Keratinocyte (primary cell): ENCODE results near the gene PTDSS2. TPM values are rescaled to one million over a fixed set of nuclear protein-coding genes. Genes with fewer than 3 reads are reported as not detected.
A peak's percentile ranks its signal among the peaks of the same experiment; 100 is the strongest.

Source experiments
- DNase-seq: peaks from one replicate; pipeline ENCODE4 v3.0.0-alpha.2; 2011; ENCODE audit warnings: low read depth, missing footprints, low spot score
- FAIRE-seq: peaks from 2 replicates; lab custom pipeline; 2011; peaks lifted over from hg19 to GRCh38; lab: Jason Lieb, UNC
- H2AFZ ChIP-seq: 2 replicates; pipeline ENCODE4 v1.6.0; 2012; ENCODE audit warnings: low read length, control low read depth, inconsistent platforms; ENCODE audit not compliant: control insufficient read depth
- H3K27ac ChIP-seq: 2 replicates; pipeline ENCODE4 v1.5.1; 2011; ENCODE audit warnings: low read length; ENCODE audit not compliant: control insufficient read depth, insufficient read depth
- H3K27me3 ChIP-seq: 3 replicates; pipeline ENCODE4 v1.6.0; 2011; ENCODE audit warnings: low read length; ENCODE audit not compliant: control insufficient read depth, insufficient read depth; ENCODE audit errors: extremely low read depth
- H3K36me3 ChIP-seq, 2 experiments: 2 replicates in 1 of 2; 3 replicates in 1 of 2; pipeline ENCODE4 v1.5.1; 2011; ENCODE audit warnings: low read length in 2 of 2, mild to moderate bottlenecking in 1 of 2; ENCODE audit not compliant: control insufficient read depth in 2 of 2, insufficient read depth in 2 of 2; ENCODE audit errors: extremely low read depth in 1 of 2
- H3K4me1 ChIP-seq: 3 replicates; pipeline ENCODE4 v1.5.1; 2011; ENCODE audit warnings: low read length; ENCODE audit not compliant: control insufficient read depth, insufficient read depth; ENCODE audit errors: extremely low read depth
- H3K4me2 ChIP-seq: 3 replicates; pipeline ENCODE4 v1.6.0; 2011; ENCODE audit warnings: low read depth, low read length; ENCODE audit not compliant: control insufficient read depth, insufficient read depth; ENCODE audit errors: extremely low read depth
- H3K4me3 ChIP-seq, 3 experiments: fragments of 200-600 bp in 1 of 3; sonication (generic) in 1 of 3; 2 replicates in 2 of 3; 3 replicates in 1 of 3; pipeline ENCODE4 v1.5.1; 2011 to 2016; ENCODE audit warnings: low read length in 3 of 3, mild to moderate bottlenecking in 3 of 3, control low read depth in 2 of 3, inconsistent platforms in 1 of 3, low read depth in 1 of 3, mixed read lengths in 1 of 3, mixed run types in 1 of 3, moderate library complexity in 1 of 3; ENCODE audit not compliant: control insufficient read depth in 2 of 3, insufficient read depth in 2 of 3; ENCODE audit errors: extremely low read depth in 1 of 3
- H3K79me2 ChIP-seq: 2 replicates; pipeline ENCODE4 v1.6.0; 2012; ENCODE audit warnings: low read length; ENCODE audit not compliant: control insufficient read depth, insufficient read depth
- H3K9ac ChIP-seq: 3 replicates; pipeline ENCODE4 v1.6.0; 2011; ENCODE audit warnings: low read length; ENCODE audit not compliant: control insufficient read depth, insufficient read depth; ENCODE audit errors: extremely low read depth
- H3K9me1 ChIP-seq: 3 replicates; pipeline ENCODE4 v1.6.0; 2011; ENCODE audit warnings: low read length; ENCODE audit not compliant: control insufficient read depth, insufficient read depth; ENCODE audit errors: extremely low read depth
- H3K9me3 ChIP-seq: 2 replicates; pipeline ENCODE4 v1.5.1; 2012; ENCODE audit warnings: low read depth, low read length; ENCODE audit not compliant: control insufficient read depth
- H4K20me1 ChIP-seq: 3 replicates; pipeline ENCODE4 v1.6.0; 2011; ENCODE audit warnings: low read length; ENCODE audit not compliant: control insufficient read depth, insufficient read depth; ENCODE audit errors: extremely low read depth
- CTCF ChIP-seq, 3 experiments: IDR thresholded peaks in 1 of 3; conservative IDR thresholded peaks in 1 of 3; optimal IDR thresholded peaks in 1 of 3; 2 replicates in 2 of 3; 3 replicates in 1 of 3; pipeline versions ENCODE3 to v1.5.1; 2011; ENCODE audit warnings: low read length in 3 of 3, mild to moderate bottlenecking in 3 of 3, moderate library complexity in 2 of 3, control low read depth in 1 of 3, inconsistent platforms in 1 of 3; ENCODE audit not compliant: insufficient read depth in 2 of 3; ENCODE audit errors: extremely low read depth in 1 of 3
- EZH2 ChIP-seq: IDR thresholded peaks from one replicate; pipeline ENCODE4 v1.6.1; 2012; ENCODE audit warnings: inconsistent platforms, mild to moderate bottlenecking, low read length, moderate library complexity
- dilution Hi-C: fragments of 300-500 bp; cut with MboI; formaldehyde crosslinking; loops from one replicate; pipeline ENCODE4 v1.7.0; 2020; ENCODE audit warnings: low sequenced_read_pairs; ENCODE audit not compliant: extremely low pct_ligation_motif_present
- polyA plus RNA-seq, 5 experiments: library from polyadenylated mRNA; depleted of rRNA in 3 of 5; stranded (reverse) in 3 of 5; stranded (forward) in 1 of 5; unstranded in 1 of 5; fragments of >200 nt; gene quantifications; 1 replicate in 1 of 5; 2 replicates in 3 of 5; 3 replicates in 1 of 5; pipeline versions ENCODE4 v1.2.1 to v1.2.3, GENCODE V29; 2011 to 2012; ENCODE audit warnings: missing spikeins in 2 of 5, low read depth in 1 of 5, low replicate concordance in 1 of 5

The PTDSS2 gene
- polyA plus RNA-seq, 1 donor (not counting 4 experiments of a cell fraction or from before 2014, with no cell fraction given) = 21.6 TPM

DNA sequence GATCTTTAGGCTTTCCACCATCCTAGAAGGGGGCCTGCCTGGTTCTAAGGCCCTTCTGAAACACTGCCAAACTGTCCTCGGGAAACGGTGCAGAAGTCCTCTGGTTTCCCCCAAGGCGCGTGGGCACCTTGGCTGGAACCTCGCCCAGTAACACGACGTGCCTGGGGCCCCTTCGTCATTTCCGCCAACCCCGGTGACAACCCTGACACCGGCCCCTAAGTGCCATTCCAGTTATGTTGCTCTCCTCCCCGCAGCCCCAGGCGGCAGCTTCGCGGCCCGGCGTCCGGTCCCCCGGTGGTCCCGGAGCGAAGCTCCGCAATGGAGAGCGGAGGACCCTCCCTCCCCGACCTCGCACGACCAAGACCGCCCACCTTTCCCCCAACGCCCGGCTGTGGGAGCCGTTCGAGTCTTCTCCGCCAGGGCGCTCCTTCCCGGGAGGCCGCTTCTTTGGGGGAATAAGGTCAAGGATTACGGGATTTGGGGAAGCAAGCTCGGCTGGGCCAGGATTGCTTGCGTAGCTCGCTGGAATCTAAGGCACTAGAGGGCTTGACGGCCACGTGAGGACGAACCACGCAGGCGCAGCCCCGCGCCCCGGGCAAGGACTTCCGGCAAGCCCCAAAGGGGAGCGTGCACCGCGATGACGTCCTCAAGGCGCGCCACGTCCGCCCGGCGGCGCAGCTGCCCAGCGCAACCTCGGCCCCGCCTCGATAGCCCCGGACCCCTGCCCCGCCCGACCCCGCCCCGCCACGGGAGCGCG, 56.3 kb downstream of the PTDSS2 start:
- peaks cover 13 to 17% of the 10 kb centered on the region in 2 experiments for H3K36me3 ChIP-seq
- peak overlapping the region; percentile 95 for H3K9ac ChIP-seq
- H4K20me1 ChIP-seq = no peaks in the 10 kb centered on the region
- peak overlapping the region; percentile 78 to 94 (median 87) for H3K4me3 ChIP-seq
- H3K79me2 ChIP-seq = peaks cover 42% of the 10 kb centered on the region
- H3K27ac ChIP-seq = peak overlapping the region; percentile 95
- H3K9me1 ChIP-seq = no peaks in the 10 kb centered on the region
- H3K27me3 ChIP-seq = no peaks in the 10 kb centered on the region
- DNase-seq (peak; percentile 89), FAIRE-seq (peak; percentile 71)
- H3K4me2 ChIP-seq = peak overlapping the region; percentile 93
- dilution Hi-C loops = no loop called here
- H3K9me3 ChIP-seq = no peaks in the 10 kb centered on the region
- H2AFZ ChIP-seq = peak overlapping the region; percentile 83
- peaks cover 39% of the 10 kb centered on the region for H3K4me1 ChIP-seq
- TF ChIP-seq EZH2 (no peak), CTCF (optimal IDR thresholded peaks at IDR 0.05 in 1 of 3, IDR thresholded peaks at IDR 0.05 in 1 of 3, conservative IDR thresholded peaks at IDR 0.05 in 1 of 3; ENCODE audit: extremely low read depth in 1 of 3, insufficient read depth in 2 of 3, low read length in 3 of 3) (no peak)

DNA sequence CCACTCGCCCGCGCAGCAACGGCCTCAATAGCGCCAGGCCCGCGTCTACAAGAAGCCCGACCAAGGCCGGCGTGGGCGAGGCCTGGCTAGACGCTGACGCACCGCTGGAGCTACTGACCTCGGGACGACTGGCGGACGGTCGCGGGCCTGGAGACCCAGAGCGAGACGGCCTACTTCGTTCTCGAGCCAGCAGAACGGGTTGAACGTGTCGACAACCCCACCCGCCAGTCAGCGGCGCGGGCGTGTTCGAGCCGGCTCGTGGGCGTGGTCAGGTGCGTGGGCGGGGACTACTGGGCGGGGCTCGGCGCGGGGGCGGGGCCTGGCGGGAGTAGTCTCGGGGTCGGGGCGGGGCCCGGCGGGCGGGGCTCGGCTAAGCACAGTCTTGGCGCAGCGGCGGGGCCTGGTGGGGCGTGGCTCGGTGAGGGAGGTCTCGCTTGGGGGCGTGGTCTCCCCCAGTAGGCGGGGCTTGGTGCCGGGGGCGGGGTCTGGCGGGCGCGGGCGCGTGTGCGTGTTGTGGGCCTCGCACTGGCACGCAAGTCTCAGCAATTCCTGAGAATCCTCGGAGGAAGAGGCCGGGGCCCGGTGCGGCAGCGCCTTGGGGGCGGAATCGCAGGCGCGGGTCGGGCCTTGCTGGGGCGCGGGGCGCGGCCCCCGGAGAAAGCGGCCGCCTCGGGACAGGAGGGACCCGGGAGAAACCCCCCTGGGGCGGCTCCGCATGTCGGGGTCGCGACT, 57.1 kb downstream of the PTDSS2 start, which contains the start of gene RNH1:
Gene RNH1 (minus strand): TSS at position 248 of the 732 bp plus-strand sequence. CDS start 5,080 bp downstream, outside the sequence.
- Histone ChIP-seq H3K27me3 (no peaks in the 10 kb centered on the region), H4K20me1 (no peaks in the 10 kb centered on the region), H3K9me3 (no peaks in the 10 kb centered on the region), H3K36me3 (peaks cover 8 to 15% of the 10 kb centered on the region in 2 experiments), H3K9ac (peak within 1 kb of the TSS; percentile 95), H3K4me2 (peak within 1 kb of the TSS; percentile 93), H3K4me3 (peak within 1 kb of the TSS; percentile 78 to 94 (median 87)), H3K79me2 (peaks cover 39% of the 10 kb centered on the region), H2AFZ (peak within 1 kb of the TSS; percentile 83), H3K4me1 (peaks cover 39% of the 10 kb centered on the region), H3K9me1 (no peaks in the 10 kb centered on the region), H3K27ac (peak within 1 kb of the TSS; percentile 95)
- dilution Hi-C loops = no loop called here
- TF ChIP-seq CTCF (optimal IDR thresholded peaks at IDR 0.05 in 1 of 3, IDR thresholded peaks at IDR 0.05 in 1 of 3, conservative IDR thresholded peaks at IDR 0.05 in 1 of 3; ENCODE audit: extremely low read depth in 1 of 3, insufficient read depth in 2 of 3, low read length in 3 of 3) (no peak), EZH2 (no peak)
- FAIRE-seq (no peak), DNase-seq (peak; percentile 81)
